WTC11 (cell line): Measurements from ENCODE around the gene PRPSAP1. TPM values are rescaled to one million over a fixed set of nuclear protein-coding genes. Genes with fewer than 3 reads are reported as not detected.

Experiments used
- ATAC-seq: fragments of 200-7000 bp; cut with Tn5 transposase; 2 replicates; pipeline ENCODE4 v1.10.0; 2021; ENCODE audit warnings: mild to moderate bottlenecking, moderate library complexity
- CTCF ChIA-PET: fragments of 300-600 bp; sonication (Branson Sonifier 250); formaldehyde crosslinking; loops from one replicate; lab custom pipeline; 2021; ENCODE audit warnings: antibody characterized with exemption; lab: Charles Lee
- POLR2A ChIA-PET: fragments of 350-600 bp; sonication (Branson Sonifier 250); formaldehyde crosslinking; loops from one replicate; lab custom pipeline; 2021; ENCODE audit warnings: antibody characterized with exemption; lab: Charles Lee
- DNase-seq: peaks from one replicate; pipeline ENCODE4 v3.0.0; 2021; ENCODE audit warnings: low spot score
- H3K27ac Mint-ChIP-seq: 2 replicates; pipeline ENCODE4 v1.8.0; 2021; ENCODE audit warnings: mixed read lengths
- H3K27me3 Mint-ChIP-seq: 2 replicates; pipeline ENCODE4 v1.8.0; 2021; ENCODE audit warnings: low read depth, mild to moderate bottlenecking, moderate library complexity, mixed read lengths
- H3K36me3 Mint-ChIP-seq: 2 replicates; pipeline ENCODE4 v1.8.0; 2021; ENCODE audit warnings: mixed read lengths
- H3K4me1 Mint-ChIP-seq: 2 replicates; pipeline ENCODE4 v1.8.0; 2022; ENCODE audit warnings: mixed read lengths
- H3K4me3 Mint-ChIP-seq: 2 replicates; pipeline ENCODE4 v1.8.0; 2021; ENCODE audit warnings: mild to moderate bottlenecking, moderate library complexity, mixed read lengths
- H3K9me3 Mint-ChIP-seq: 2 replicates; pipeline ENCODE4 v1.8.0; 2021; ENCODE audit warnings: mixed read lengths
- ATF1 ChIP-seq: sonication (generic); formaldehyde crosslinking; IDR thresholded peaks from 2 replicates; pipeline ENCODE4 v1.8.1; 2023; ENCODE audit warnings: mild to moderate bottlenecking, moderate library complexity, missing genetic modification reagents
- FOXK1 ChIP-seq: sonication (generic); formaldehyde crosslinking; IDR thresholded peaks from 2 replicates; pipeline ENCODE4 v1.8.0; 2022; ENCODE audit warnings: mild to moderate bottlenecking, moderate library complexity, missing genetic modification reagents
- HMGA2 ChIP-seq: fragments of 250-450 bp; sonication (Bioruptor Pico); IDR thresholded peaks from 2 replicates; pipeline ENCODE4 v1.4.0; 2021; ENCODE audit warnings: mild to moderate bottlenecking, moderate library complexity
- MYBL2 ChIP-seq: sonication (generic); formaldehyde crosslinking; IDR thresholded peaks from 2 replicates; pipeline ENCODE4 v1.8.1; 2023; ENCODE audit warnings: mild to moderate bottlenecking, moderate library complexity, missing genetic modification reagents
- NFYB ChIP-seq: sonication (generic); formaldehyde crosslinking; conservative IDR thresholded peaks from 2 replicates; pipeline ENCODE4 v1.8.0; 2022; ENCODE audit warnings: low read depth, missing genetic modification reagents
- ZNF671 ChIP-seq: fragments of 250-450 bp; sonication (Bioruptor Pico); IDR thresholded peaks from 2 replicates; pipeline ENCODE4 v1.8.0; 2021; ENCODE audit warnings: mild to moderate bottlenecking
- total RNA-seq: library from RNA; stranded (reverse); gene quantifications from 3 replicates; pipeline ENCODE4 v1.2.3, GENCODE V29; 2021
- TF ChIP-seq, protein P1 (sequence below): sonication (generic); formaldehyde crosslinking; IDR thresholded peaks from 2 replicates; pipeline ENCODE4 v1.8.0; 2022; ENCODE audit warnings: missing genetic modification reagents
- TF ChIP-seq, protein P2 (sequence below): fragments of 200-600 bp; IDR thresholded peaks from 2 replicates; pipeline ENCODE4 v1.8.0; 2022; ENCODE audit warnings: antibody characterized with exemption
- TF ChIP-seq, protein P3 (sequence below): sonication (generic); formaldehyde crosslinking; IDR thresholded peaks from 2 replicates; pipeline ENCODE4 v1.8.0; 2023; ENCODE audit warnings: missing genetic modification reagents
- TF ChIP-seq, protein P4 (sequence below): sonication (generic); formaldehyde crosslinking; IDR thresholded peaks from 2 replicates; pipeline ENCODE4 v1.8.1; 2022; ENCODE audit warnings: mild to moderate bottlenecking, missing genetic modification reagents, moderate library complexity, borderline replicate concordance
- TF ChIP-seq, protein P5 (sequence below): sonication (generic); formaldehyde crosslinking; IDR thresholded peaks from 2 replicates; pipeline ENCODE4 v1.8.0; 2022; ENCODE audit warnings: mild to moderate bottlenecking, missing genetic modification reagents
- TF ChIP-seq, protein P6 (sequence below): fragments of 250-450 bp; sonication (Bioruptor Pico); conservative IDR thresholded peaks from 2 replicates; pipeline ENCODE4 v1.9.0; 2021; ENCODE audit warnings: mild to moderate bottlenecking
- TF ChIP-seq, protein P7 (sequence below): sonication (generic); formaldehyde crosslinking; conservative IDR thresholded peaks from 2 replicates; pipeline ENCODE4 v1.8.1; 2022; ENCODE audit warnings: mild to moderate bottlenecking, missing genetic modification reagents
- TF ChIP-seq, protein P8 (sequence below): sonication (generic); formaldehyde crosslinking; IDR thresholded peaks from 2 replicates; pipeline ENCODE4 v1.8.1; 2023; ENCODE audit warnings: mild to moderate bottlenecking, moderate library complexity, missing genetic modification reagents
- TF ChIP-seq, protein P9 (sequence below): fragments of 250-450 bp; sonication (Bioruptor Pico); IDR thresholded peaks from 2 replicates; pipeline ENCODE4 v1.9.0; 2021; ENCODE audit warnings: mild to moderate bottlenecking
- TF ChIP-seq, protein P10 (sequence below): fragments of 250-450 bp; sonication (Bioruptor Pico); IDR thresholded peaks from 2 replicates; pipeline ENCODE4 v1.9.0; 2021; ENCODE audit warnings: mild to moderate bottlenecking

The PRPSAP1 gene
- total RNA-seq, 1 experiment from 2014 or later, result 56.5 TPM

DNA sequence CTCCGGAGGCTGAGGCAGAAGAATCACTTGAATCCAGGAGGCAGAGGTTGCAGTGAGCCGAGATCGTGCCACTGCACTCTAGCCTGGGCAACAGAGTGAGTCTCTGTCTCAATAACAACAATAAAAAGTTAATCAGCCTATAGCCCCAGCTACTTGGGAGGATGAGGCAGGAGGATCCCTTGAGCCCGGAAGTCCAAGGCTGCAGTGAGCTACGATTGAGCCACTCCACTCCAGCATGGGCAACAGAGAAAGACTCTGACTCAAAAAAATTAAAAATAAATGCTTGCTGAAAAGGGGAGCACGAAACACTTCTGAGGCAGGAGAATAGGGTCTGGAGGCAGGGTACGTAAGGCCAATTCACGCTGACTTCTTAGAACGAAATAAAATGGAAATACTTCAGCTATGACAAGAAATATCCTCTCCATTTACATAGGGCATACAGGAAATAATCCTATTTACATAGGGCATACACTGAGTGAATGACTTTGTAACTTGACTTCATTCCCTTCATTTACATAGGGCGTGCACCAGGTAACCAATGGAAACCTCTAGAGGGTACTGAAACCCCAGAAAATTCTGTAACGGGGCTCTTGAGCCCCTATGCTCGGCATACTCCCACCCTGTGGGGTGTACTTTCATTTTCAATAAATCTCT is 3.2 kb upstream of the PRPSAP1 start (continued):
- TF ChIP-seq, protein P1, sequence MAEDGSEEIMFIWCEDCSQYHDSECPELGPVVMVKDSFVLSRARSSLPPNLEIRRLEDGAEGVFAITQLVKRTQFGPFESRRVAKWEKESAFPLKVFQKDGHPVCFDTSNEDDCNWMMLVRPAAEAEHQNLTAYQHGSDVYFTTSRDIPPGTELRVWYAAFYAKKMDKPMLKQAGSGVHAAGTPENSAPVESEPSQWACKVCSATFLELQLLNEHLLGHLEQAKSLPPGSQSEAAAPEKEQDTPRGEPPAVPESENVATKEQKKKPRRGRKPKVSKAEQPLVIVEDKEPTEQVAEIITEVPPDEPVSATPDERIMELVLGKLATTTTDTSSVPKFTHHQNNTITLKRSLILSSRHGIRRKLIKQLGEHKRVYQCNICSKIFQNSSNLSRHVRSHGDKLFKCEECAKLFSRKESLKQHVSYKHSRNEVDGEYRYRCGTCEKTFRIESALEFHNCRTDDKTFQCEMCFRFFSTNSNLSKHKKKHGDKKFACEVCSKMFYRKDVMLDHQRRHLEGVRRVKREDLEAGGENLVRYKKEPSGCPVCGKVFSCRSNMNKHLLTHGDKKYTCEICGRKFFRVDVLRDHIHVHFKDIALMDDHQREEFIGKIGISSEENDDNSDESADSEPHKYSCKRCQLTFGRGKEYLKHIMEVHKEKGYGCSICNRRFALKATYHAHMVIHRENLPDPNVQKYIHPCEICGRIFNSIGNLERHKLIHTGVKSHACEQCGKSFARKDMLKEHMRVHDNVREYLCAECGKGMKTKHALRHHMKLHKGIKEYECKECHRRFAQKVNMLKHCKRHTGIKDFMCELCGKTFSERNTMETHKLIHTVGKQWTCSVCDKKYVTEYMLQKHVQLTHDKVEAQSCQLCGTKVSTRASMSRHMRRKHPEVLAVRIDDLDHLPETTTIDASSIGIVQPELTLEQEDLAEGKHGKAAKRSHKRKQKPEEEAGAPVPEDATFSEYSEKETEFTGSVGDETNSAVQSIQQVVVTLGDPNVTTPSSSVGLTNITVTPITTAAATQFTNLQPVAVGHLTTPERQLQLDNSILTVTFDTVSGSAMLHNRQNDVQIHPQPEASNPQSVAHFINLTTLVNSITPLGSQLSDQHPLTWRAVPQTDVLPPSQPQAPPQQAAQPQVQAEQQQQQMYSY (CRISPR knock-in tag), result no peak
- TF ChIP-seq ATF1 (no peak), MYBL2 (CRISPR knock-in tag) (no peak)
- TF ChIP-seq, protein P2, sequence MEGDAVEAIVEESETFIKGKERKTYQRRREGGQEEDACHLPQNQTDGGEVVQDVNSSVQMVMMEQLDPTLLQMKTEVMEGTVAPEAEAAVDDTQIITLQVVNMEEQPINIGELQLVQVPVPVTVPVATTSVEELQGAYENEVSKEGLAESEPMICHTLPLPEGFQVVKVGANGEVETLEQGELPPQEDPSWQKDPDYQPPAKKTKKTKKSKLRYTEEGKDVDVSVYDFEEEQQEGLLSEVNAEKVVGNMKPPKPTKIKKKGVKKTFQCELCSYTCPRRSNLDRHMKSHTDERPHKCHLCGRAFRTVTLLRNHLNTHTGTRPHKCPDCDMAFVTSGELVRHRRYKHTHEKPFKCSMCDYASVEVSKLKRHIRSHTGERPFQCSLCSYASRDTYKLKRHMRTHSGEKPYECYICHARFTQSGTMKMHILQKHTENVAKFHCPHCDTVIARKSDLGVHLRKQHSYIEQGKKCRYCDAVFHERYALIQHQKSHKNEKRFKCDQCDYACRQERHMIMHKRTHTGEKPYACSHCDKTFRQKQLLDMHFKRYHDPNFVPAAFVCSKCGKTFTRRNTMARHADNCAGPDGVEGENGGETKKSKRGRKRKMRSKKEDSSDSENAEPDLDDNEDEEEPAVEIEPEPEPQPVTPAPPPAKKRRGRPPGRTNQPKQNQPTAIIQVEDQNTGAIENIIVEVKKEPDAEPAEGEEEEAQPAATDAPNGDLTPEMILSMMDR, result no peak

DNA sequence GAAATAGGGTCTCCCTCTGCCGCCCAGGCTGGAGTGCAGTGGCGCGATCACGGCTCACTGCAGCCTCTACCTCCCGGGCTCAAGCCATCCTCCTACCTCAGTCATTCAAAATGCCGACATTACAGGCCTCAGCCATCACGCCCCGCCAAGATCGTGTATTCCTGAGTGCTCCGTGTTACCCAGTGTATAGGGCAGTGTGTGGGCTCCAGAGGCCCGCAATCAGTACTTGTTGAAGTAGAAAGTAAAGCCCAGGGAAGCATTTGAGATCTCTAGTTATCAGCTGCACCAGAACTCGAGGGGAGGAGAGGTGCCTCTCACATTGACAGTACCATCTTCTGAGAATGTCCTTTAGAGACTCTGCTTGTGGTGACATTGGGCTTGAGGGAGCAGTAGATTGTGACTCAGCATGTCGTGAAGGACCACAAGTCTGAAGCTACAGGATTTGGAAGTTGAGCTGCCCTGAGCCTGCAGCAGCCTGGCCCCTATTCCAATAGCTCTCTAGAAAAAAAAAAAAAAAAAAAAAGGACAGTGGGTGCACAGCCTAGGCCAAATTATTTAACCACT is 1.1 kb upstream of the PRPSAP1 start:
- Mint-ChIP-seq H3K36me3 (peaks cover 4% of the 10 kb centered on the region; the same call in 1 of the 2 replicates), H3K27ac (peak overlapping the region; percentile 79)
- CTCF ChIA-PET, result interaction anchor here (0.6 to 4.4 kb wide), 9 partner anchors 11 to 317 kb away, joined by 3 to 32 read pairs (median 6); partner anchors contain the start of gene SPHK1
- TF ChIP-seq, protein P3, sequence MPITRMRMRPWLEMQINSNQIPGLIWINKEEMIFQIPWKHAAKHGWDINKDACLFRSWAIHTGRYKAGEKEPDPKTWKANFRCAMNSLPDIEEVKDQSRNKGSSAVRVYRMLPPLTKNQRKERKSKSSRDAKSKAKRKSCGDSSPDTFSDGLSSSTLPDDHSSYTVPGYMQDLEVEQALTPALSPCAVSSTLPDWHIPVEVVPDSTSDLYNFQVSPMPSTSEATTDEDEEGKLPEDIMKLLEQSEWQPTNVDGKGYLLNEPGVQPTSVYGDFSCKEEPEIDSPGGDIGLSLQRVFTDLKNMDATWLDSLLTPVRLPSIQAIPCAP (CRISPR knock-in tag), result no peak
- TF ChIP-seq ZNF671 (no peak), FOXK1 (CRISPR knock-in tag) (no peak), NFYB (no peak), HMGA2 (CRISPR knock-in tag) (no peak)
- TF ChIP-seq, protein P4, sequence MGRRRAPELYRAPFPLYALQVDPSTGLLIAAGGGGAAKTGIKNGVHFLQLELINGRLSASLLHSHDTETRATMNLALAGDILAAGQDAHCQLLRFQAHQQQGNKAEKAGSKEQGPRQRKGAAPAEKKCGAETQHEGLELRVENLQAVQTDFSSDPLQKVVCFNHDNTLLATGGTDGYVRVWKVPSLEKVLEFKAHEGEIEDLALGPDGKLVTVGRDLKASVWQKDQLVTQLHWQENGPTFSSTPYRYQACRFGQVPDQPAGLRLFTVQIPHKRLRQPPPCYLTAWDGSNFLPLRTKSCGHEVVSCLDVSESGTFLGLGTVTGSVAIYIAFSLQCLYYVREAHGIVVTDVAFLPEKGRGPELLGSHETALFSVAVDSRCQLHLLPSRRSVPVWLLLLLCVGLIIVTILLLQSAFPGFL, result no peak
- TF ChIP-seq, protein P5, sequence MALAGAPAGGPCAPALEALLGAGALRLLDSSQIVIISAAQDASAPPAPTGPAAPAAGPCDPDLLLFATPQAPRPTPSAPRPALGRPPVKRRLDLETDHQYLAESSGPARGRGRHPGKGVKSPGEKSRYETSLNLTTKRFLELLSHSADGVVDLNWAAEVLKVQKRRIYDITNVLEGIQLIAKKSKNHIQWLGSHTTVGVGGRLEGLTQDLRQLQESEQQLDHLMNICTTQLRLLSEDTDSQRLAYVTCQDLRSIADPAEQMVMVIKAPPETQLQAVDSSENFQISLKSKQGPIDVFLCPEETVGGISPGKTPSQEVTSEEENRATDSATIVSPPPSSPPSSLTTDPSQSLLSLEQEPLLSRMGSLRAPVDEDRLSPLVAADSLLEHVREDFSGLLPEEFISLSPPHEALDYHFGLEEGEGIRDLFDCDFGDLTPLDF, result no peak
- TF ChIP-seq, protein P6, sequence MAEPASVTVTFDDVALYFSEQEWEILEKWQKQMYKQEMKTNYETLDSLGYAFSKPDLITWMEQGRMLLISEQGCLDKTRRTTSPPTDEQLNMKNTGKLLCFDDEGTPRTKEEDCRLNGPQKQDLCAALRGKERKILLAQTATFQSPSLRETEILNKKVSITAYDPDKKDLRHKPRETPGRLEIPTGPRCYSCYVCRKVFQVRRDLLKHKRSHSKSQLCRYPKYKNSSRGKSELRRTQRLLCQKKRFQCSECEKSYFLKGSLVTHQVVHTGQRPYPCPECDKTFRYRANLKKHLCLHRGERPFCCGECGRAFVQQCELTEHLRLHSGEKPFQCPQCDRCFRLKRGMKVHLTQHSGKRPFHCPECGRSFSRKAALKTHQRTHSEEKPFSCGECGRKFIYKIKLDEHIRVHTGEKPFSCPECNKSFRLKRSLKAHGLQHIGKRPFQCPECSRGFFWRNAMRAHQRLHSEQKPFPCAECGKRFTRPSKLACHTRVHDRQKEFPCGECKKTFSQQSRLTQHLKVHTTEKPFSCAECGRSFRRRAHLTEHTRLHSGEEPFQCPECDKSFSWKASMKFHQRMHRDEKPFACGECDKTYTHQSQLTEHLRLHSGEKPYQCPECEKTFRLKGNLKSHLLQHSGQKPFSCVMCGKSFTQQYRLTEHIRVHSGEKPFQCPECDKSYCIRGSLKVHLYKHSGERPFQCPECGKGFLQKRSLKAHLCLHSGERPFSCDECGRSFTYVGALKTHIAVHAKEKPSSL (CRISPR knock-in tag), result no peak
- TF ChIP-seq, protein P7, sequence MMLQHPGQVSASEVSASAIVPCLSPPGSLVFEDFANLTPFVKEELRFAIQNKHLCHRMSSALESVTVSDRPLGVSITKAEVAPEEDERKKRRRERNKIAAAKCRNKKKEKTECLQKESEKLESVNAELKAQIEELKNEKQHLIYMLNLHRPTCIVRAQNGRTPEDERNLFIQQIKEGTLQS (CRISPR knock-in tag), result no peak
- TF ChIP-seq, protein P8, sequence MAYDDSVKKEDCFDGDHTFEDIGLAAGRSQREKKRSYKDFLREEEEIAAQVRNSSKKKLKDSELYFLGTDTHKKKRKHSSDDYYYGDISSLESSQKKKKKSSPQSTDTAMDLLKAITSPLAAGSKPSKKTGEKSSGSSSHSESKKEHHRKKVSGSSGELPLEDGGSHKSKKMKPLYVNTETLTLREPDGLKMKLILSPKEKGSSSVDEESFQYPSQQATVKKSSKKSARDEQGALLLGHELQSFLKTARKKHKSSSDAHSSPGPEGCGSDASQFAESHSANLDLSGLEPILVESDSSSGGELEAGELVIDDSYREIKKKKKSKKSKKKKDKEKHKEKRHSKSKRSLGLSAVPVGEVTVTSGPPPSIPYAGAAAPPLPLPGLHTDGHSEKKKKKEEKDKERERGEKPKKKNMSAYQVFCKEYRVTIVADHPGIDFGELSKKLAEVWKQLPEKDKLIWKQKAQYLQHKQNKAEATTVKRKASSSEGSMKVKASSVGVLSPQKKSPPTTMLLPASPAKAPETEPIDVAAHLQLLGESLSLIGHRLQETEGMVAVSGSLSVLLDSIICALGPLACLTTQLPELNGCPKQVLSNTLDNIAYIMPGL (CRISPR knock-in tag), result no peak
- TF ChIP-seq, protein P9, sequence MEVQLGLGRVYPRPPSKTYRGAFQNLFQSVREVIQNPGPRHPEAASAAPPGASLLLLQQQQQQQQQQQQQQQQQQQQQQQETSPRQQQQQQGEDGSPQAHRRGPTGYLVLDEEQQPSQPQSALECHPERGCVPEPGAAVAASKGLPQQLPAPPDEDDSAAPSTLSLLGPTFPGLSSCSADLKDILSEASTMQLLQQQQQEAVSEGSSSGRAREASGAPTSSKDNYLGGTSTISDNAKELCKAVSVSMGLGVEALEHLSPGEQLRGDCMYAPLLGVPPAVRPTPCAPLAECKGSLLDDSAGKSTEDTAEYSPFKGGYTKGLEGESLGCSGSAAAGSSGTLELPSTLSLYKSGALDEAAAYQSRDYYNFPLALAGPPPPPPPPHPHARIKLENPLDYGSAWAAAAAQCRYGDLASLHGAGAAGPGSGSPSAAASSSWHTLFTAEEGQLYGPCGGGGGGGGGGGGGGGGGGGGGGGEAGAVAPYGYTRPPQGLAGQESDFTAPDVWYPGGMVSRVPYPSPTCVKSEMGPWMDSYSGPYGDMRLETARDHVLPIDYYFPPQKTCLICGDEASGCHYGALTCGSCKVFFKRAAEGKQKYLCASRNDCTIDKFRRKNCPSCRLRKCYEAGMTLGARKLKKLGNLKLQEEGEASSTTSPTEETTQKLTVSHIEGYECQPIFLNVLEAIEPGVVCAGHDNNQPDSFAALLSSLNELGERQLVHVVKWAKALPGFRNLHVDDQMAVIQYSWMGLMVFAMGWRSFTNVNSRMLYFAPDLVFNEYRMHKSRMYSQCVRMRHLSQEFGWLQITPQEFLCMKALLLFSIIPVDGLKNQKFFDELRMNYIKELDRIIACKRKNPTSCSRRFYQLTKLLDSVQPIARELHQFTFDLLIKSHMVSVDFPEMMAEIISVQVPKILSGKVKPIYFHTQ, result no peak
- TF ChIP-seq, protein P10, sequence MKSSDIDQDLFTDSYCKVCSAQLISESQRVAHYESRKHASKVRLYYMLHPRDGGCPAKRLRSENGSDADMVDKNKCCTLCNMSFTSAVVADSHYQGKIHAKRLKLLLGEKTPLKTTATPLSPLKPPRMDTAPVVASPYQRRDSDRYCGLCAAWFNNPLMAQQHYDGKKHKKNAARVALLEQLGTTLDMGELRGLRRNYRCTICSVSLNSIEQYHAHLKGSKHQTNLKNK (CRISPR knock-in tag), result no peak

More for the DNA sequence above, 1.1 kb upstream of the PRPSAP1 start:
- POLR2A ChIA-PET, result interaction anchor here (0.6 to 0.8 kb wide), 5 partner anchors 17 to 169 kb away, joined by 3 to 8 read pairs (median 5); no protein-coding TSS in a partner anchor
- ATAC-seq (no peak), DNase-seq (no peak)
- no peaks in the 10 kb centered on the region for H3K27me3 Mint-ChIP-seq
- H3K9me3 Mint-ChIP-seq, result no peaks in the 10 kb centered on the region
- peak overlapping the region; percentile 95 for H3K4me3 Mint-ChIP-seq
- peaks cover 27% of the 10 kb centered on the region for H3K4me1 Mint-ChIP-seq
